ENCODE results near the gene ATP8A1.

GRCh38 chr4:42642845-42643615, 13.9 kb downstream of the ATP8A1 start:
- TF ChIP-seq, protein P1, sequence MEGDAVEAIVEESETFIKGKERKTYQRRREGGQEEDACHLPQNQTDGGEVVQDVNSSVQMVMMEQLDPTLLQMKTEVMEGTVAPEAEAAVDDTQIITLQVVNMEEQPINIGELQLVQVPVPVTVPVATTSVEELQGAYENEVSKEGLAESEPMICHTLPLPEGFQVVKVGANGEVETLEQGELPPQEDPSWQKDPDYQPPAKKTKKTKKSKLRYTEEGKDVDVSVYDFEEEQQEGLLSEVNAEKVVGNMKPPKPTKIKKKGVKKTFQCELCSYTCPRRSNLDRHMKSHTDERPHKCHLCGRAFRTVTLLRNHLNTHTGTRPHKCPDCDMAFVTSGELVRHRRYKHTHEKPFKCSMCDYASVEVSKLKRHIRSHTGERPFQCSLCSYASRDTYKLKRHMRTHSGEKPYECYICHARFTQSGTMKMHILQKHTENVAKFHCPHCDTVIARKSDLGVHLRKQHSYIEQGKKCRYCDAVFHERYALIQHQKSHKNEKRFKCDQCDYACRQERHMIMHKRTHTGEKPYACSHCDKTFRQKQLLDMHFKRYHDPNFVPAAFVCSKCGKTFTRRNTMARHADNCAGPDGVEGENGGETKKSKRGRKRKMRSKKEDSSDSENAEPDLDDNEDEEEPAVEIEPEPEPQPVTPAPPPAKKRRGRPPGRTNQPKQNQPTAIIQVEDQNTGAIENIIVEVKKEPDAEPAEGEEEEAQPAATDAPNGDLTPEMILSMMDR (IDR thresholded peaks at IDR 0.05): no peak
- no peak for TF ChIP-seq POLR2A (IDR thresholded peaks at IDR 0.05)

Measured in adrenal gland (tissue), 5 donors.